Measurements from ENCODE around the gene TFPI2.
A peak's percentile ranks its signal among the peaks of the same experiment; 100 is the strongest.
"Not testable (repeated sequence)": the region's sequence is repeated elsewhere in the genome, so short reads cannot be mapped to it uniquely, and the experiment has no call there.

Gene TFPI2

GRCh38 chr7:93921186-93921585, 30.6 kb upstream of the TFPI2 start:
- ChIA-PET CTCF (interaction anchor here (0.6 to 1.2 kb wide), 5 partner anchors 8 to 739 kb away, joined by 3 to 6 read pairs (median 3); no protein-coding TSS in a partner anchor), POLR2A (interaction anchor here (0.6 to 1.6 kb wide), 4 partner anchors 8 to 31 kb away, joined by 3 to 14 read pairs (median 4); partner anchors contain the start of gene TFPI2)
- no peaks in the 10 kb centered on the region for H3K36me3 ChIP-seq (ENCODE audit: control insufficient read depth in 2 of 2, insufficient read depth in 1 of 2, low read length in 2 of 2)
- no peak for TF ChIP-seq ZNF350 (tag by site-specific recombination; IDR thresholded peaks at IDR 0.05)
- TF ChIP-seq SP3 (tag by site-specific recombination; IDR thresholded peaks at IDR 0.05), result no peak
- TF ChIP-seq ELK4 (IDR thresholded peaks at IDR 0.05; ENCODE audit: borderline replicate concordance, low read depth, low read length), result no peak
- peak overlapping the region; percentile 63; the same call in 1 of the 2 replicates for H3K4me3 ChIP-seq (ENCODE audit: low read depth, low read length)
- H3K4me1 ChIP-seq (ENCODE audit: control insufficient read depth, insufficient read depth, low read length), result peaks cover 12% of the 10 kb centered on the region
- peak overlapping the region; percentile 93; the same call in 1 of the 2 replicates for H3K27ac ChIP-seq (ENCODE audit: extremely low read depth, low read depth, low read length)
- H3K9me3 ChIP-seq (ENCODE audit: control insufficient read depth, insufficient read depth, low read depth, low read length), result no peaks in the 10 kb centered on the region

DNA sequence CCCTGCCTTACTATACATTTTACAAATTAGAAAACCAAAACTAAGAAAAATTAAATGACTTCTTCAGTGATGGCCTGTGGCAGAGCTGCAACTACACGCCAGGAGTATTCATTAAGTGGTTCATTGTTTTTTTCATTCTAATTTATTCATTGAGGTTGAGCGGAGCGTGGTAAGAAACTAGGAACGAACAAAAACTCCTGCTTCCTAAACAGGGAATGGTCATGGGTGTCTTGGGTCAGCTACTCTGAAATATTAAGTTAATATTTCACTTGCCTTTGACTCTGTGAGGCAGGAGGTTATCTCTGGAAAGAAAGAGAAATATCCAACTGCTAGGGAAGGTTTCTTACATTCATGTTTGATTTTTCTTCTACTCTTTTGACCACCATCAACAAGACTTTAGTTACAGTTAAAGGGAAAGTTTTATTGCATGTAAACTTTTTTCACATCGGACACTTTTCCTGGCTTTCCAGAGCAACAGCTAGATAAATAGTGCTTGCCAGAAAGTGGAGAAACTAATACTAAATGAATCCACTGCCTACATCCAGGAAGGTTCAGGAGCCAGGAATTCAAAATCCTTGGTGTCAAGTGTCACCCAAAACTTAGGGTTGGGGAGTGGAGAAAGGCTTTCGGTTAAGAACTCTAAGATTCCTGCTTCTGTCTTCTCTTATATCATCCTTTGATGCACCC, 30.1 kb upstream of the TFPI2 start:
- Histone ChIP-seq H3K4me1 (ENCODE audit: control insufficient read depth, insufficient read depth, low read length) (peaks cover 12% of the 10 kb centered on the region), H3K27ac (ENCODE audit: extremely low read depth, low read depth, low read length) (peak overlapping the region; percentile 93; the same call in 1 of the 2 replicates), H3K36me3 (ENCODE audit: control insufficient read depth in 2 of 2, insufficient read depth in 1 of 2, low read length in 2 of 2) (no peaks in the 10 kb centered on the region), H3K4me3 (ENCODE audit: low read depth, low read length) (no peak overlapping the region; the same call in 1 of the 2 replicates), H3K9me3 (ENCODE audit: control insufficient read depth, insufficient read depth, low read depth, low read length) (no peaks in the 10 kb centered on the region)
- CTCF ChIA-PET, result interaction anchor here (0.6 to 1.2 kb wide), 5 partner anchors 7 to 740 kb away, joined by 3 to 5 read pairs (median 3); no protein-coding TSS in a partner anchor
- TF ChIP-seq ZNF37A (tag by site-specific recombination; IDR thresholded peaks at IDR 0.05) (no peak), ZNF510 (tag by site-specific recombination; IDR thresholded peaks at IDR 0.05; ENCODE audit: insufficient replicate concordance) (no peak), MZF1 (tag by site-specific recombination; IDR thresholded peaks at IDR 0.05; ENCODE audit: borderline replicate concordance) (peak; percentile 89; the same call in 1 of the 2 replicates), ZBTB7A (tag by site-specific recombination; IDR thresholded peaks at IDR 0.05; ENCODE audit: low read depth) (no peak), PRDM1 (tag by site-specific recombination; IDR thresholded peaks at IDR 0.05) (peak; percentile 70; the same call in 1 of the 2 replicates), ZBTB8A (tag by site-specific recombination; IDR thresholded peaks at IDR 0.05) (no peak), ZNF302 (tag by site-specific recombination; IDR thresholded peaks at IDR 0.05; ENCODE audit: low read depth) (no peak)
- POLR2A ChIA-PET, result interaction anchor here (0.6 to 1.6 kb wide), 4 partner anchors 8 to 30 kb away, joined by 3 to 14 read pairs (median 4); partner anchors contain the start of gene TFPI2

- POLR2A ChIA-PET; H3K27ac ChIP-seq (ENCODE audit: extremely low read depth, low read depth, low read length); H3K4me3 ChIP-seq (ENCODE audit: low read depth, low read length); H3K4me1 ChIP-seq (ENCODE audit: control insufficient read depth, insufficient read depth, low read length); CTCF ChIA-PET; H3K9me3 ChIP-seq (ENCODE audit: control insufficient read depth, insufficient read depth, low read depth, low read length); H3K36me3 ChIP-seq (ENCODE audit: control insufficient read depth in 2 of 2, insufficient read depth in 1 of 2, low read length in 2 of 2): not testable (repeated sequence)
These were observed 25.8 kb upstream of the TFPI2 start for GRCh38 chr7:93916315-93916714.

GRCh38 chr7:93915888-93916287, 25.3 kb upstream of the TFPI2 start:
- H3K4me1 ChIP-seq (ENCODE audit: control insufficient read depth, insufficient read depth, low read length); H3K27ac ChIP-seq (ENCODE audit: extremely low read depth, low read depth, low read length); POLR2A ChIA-PET; H3K36me3 ChIP-seq (ENCODE audit: control insufficient read depth in 2 of 2, insufficient read depth in 1 of 2, low read length in 2 of 2); H3K9me3 ChIP-seq (ENCODE audit: control insufficient read depth, insufficient read depth, low read depth, low read length); H3K4me3 ChIP-seq (ENCODE audit: low read depth, low read length): not testable (repeated sequence)
- peak; percentile 63 for TF ChIP-seq SP7 (tag by site-specific recombination; IDR thresholded peaks at IDR 0.05)
- CTCF ChIA-PET, result interaction anchor here (0.7 kb wide), 1 partner anchor 162 kb away, joined by 3 read pairs; no protein-coding TSS in a partner anchor

DNA sequence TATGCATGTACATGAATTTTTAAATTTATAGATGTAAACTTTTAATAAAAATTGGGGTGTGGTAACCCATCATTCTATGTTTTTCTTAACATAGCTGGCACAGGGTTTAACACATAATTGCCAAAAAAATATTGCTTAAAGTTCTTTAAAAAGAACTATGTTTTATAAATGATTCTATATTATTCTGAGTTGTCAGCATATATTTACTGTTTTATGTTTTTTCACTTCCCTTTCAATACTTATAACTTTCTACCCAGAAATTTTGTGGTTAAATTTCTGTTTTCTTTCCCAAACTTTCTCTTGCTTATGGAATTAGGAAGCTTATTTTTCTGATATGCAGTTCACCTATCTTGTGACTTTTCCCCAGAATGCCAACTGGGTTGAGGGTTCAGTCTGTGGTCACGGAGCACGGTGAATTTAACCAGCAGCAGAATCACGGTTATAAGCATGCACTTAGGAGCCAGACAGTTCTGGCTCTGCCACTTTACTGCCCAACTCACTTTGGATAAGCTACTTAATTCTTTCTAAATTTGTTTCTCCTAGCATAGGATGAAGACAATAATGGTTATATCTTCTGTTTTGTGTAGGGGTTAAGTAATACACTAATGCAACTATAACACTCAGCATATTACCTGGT, 24.8 kb upstream of the TFPI2 start:
- H3K36me3 ChIP-seq (ENCODE audit: control insufficient read depth in 2 of 2, insufficient read depth in 1 of 2, low read length in 2 of 2); H3K4me1 ChIP-seq (ENCODE audit: control insufficient read depth, insufficient read depth, low read length); H3K4me3 ChIP-seq (ENCODE audit: low read depth, low read length); H3K9me3 ChIP-seq (ENCODE audit: control insufficient read depth, insufficient read depth, low read depth, low read length); H3K27ac ChIP-seq (ENCODE audit: extremely low read depth, low read depth, low read length); POLR2A ChIA-PET: not testable (repeated sequence)
- peak; percentile 61 for TF ChIP-seq PRDM1 (tag by site-specific recombination; IDR thresholded peaks at IDR 0.05)
- CTCF ChIA-PET, result interaction anchor here (0.6 to 0.7 kb wide), 4 partner anchors 17 to 361 kb away, joined by 3 to 4 read pairs (median 3); no protein-coding TSS in a partner anchor

All from HEK293 (cell line).